ENCODE measurements around the gene TNFSF10.

The TNFSF10 gene

GRCh38 chr3:172564499-172564898, 41.3 kb upstream of the TNFSF10 start:
- no peaks in the 10 kb centered on the region for H3K9me2 ChIP-seq (ENCODE audit: low read depth, low read length)
- H3F3A ChIP-seq (ENCODE audit: insufficient read depth, low read length), result no peaks in the 10 kb centered on the region
- TF ChIP-seq CTCF (IDR thresholded peaks at IDR 0.05; ENCODE audit: low read length) (no peak), EZH2 (IDR thresholded peaks at IDR 0.05; ENCODE audit: borderline replicate concordance, low read length) (no peak)
- no peak overlapping the region for H3K4me3 ChIP-seq (ENCODE audit: low read depth, low read length, poor library complexity, severe bottlenecking)
- no peaks in the 10 kb centered on the region for H3K36me3 ChIP-seq (ENCODE audit: insufficient read depth, low read length)
- no peaks in the 10 kb centered on the region for H3K79me2 ChIP-seq (ENCODE audit: insufficient read depth, low read length)
- H3K9ac ChIP-seq (ENCODE audit: low read length), result no peak overlapping the region
- no peaks in the 10 kb centered on the region for H4K20me1 ChIP-seq (ENCODE audit: insufficient read depth, low read length)
- no peaks in the 10 kb centered on the region for H3K27me3 ChIP-seq (ENCODE audit: insufficient read depth, low read length)
- H3K27ac ChIP-seq (ENCODE audit: low read depth, low read length, poor library complexity, severe bottlenecking), result no peak overlapping the region
- H3K9me3 ChIP-seq (ENCODE audit: low read length), result no peaks in the 10 kb centered on the region
- H3K4me1 ChIP-seq (ENCODE audit: insufficient read depth, low read length, severe bottlenecking), result no peaks in the 10 kb centered on the region
- H2AFZ ChIP-seq (ENCODE audit: low read length), result no peak overlapping the region
- no peak overlapping the region for H3K4me2 ChIP-seq (ENCODE audit: low read length)

- no peaks in the 10 kb centered on the region for H3K4me1 ChIP-seq (ENCODE audit: insufficient read depth, low read length, severe bottlenecking)
- H3K27ac ChIP-seq (ENCODE audit: low read depth, low read length, poor library complexity, severe bottlenecking), result no peak overlapping the region
- H3F3A ChIP-seq (ENCODE audit: insufficient read depth, low read length), result no peaks in the 10 kb centered on the region
- no peak overlapping the region for H3K9ac ChIP-seq (ENCODE audit: low read length)
- H3K79me2 ChIP-seq (ENCODE audit: insufficient read depth, low read length), result no peaks in the 10 kb centered on the region
- no peaks in the 10 kb centered on the region for H4K20me1 ChIP-seq (ENCODE audit: insufficient read depth, low read length)
- H3K9me3 ChIP-seq (ENCODE audit: low read length), result no peaks in the 10 kb centered on the region
- no peak for TF ChIP-seq EZH2 (IDR thresholded peaks at IDR 0.05; ENCODE audit: borderline replicate concordance, low read length)
- no peak for TF ChIP-seq CTCF (IDR thresholded peaks at IDR 0.05; ENCODE audit: low read length)
- H2AFZ ChIP-seq (ENCODE audit: low read length), result no peak overlapping the region
- no peaks in the 10 kb centered on the region for H3K27me3 ChIP-seq (ENCODE audit: insufficient read depth, low read length)
- no peaks in the 10 kb centered on the region for H3K36me3 ChIP-seq (ENCODE audit: insufficient read depth, low read length)
- no peak overlapping the region for H3K4me3 ChIP-seq (ENCODE audit: low read depth, low read length, poor library complexity, severe bottlenecking)
- no peaks in the 10 kb centered on the region for H3K9me2 ChIP-seq (ENCODE audit: low read depth, low read length)
- H3K4me2 ChIP-seq (ENCODE audit: low read length), result no peak overlapping the region
Observed at GRCh38 chr3:172562871-172563865, 39.9 kb upstream of the TNFSF10 start.

GRCh38 chr3:172561897-172562640, 38.8 kb upstream of the TNFSF10 start:
- H2AFZ ChIP-seq (ENCODE audit: low read length), result no peak overlapping the region
- H4K20me1 ChIP-seq (ENCODE audit: insufficient read depth, low read length), result no peaks in the 10 kb centered on the region
- H3K4me2 ChIP-seq (ENCODE audit: low read length), result no peak overlapping the region
- no peaks in the 10 kb centered on the region for H3F3A ChIP-seq (ENCODE audit: insufficient read depth, low read length)
- no peak overlapping the region for H3K9ac ChIP-seq (ENCODE audit: low read length)
- H3K27ac ChIP-seq (ENCODE audit: low read depth, low read length, poor library complexity, severe bottlenecking), result no peak overlapping the region
- no peak overlapping the region for H3K4me3 ChIP-seq (ENCODE audit: low read depth, low read length, poor library complexity, severe bottlenecking)
- no peaks in the 10 kb centered on the region for H3K9me2 ChIP-seq (ENCODE audit: low read depth, low read length)
- H3K27me3 ChIP-seq (ENCODE audit: insufficient read depth, low read length), result no peaks in the 10 kb centered on the region
- H3K9me3 ChIP-seq (ENCODE audit: low read length), result no peaks in the 10 kb centered on the region
- no peaks in the 10 kb centered on the region for H3K36me3 ChIP-seq (ENCODE audit: insufficient read depth, low read length)
- no peaks in the 10 kb centered on the region for H3K4me1 ChIP-seq (ENCODE audit: insufficient read depth, low read length, severe bottlenecking)
- TF ChIP-seq CTCF (IDR thresholded peaks at IDR 0.05; ENCODE audit: low read length) (no peak), EZH2 (IDR thresholded peaks at IDR 0.05; ENCODE audit: borderline replicate concordance, low read length) (no peak)
- H3K79me2 ChIP-seq (ENCODE audit: insufficient read depth, low read length), result no peaks in the 10 kb centered on the region

Measured in OCI-LY1 (cell line).